ENCODE data around the gene PTPRB.

The PTPRB gene

GRCh38 chr12:70583251-70583650 is 54.0 kb downstream of the PTPRB start:
- H3K27ac ChIP-seq (ENCODE audit: insufficient read depth in 1 of 2, low read depth in 1 of 2, low read length in 2 of 2, poor library complexity in 1 of 2, severe bottlenecking in 2 of 2), result no peak overlapping the region
- ChIA-PET POLR2A (no interaction called here), CTCF (interaction anchor here (1.3 to 3.4 kb wide), 3 partner anchors 137 to 704 kb away, joined by 3 to 15 read pairs (median 11); no protein-coding TSS in a partner anchor)
- H3K4me1 ChIP-seq (ENCODE audit: control extremely low read depth in 1 of 4, control insufficient read depth in 4 of 4, insufficient read depth in 4 of 4, low read length in 3 of 4), result no peaks in the 10 kb centered on the region
- H3K36me3 ChIP-seq (ENCODE audit: control insufficient read depth in 4 of 4, insufficient read depth in 4 of 4, low read length in 3 of 4), result no peaks in the 10 kb centered on the region
- no peak overlapping the region for H3K4me3 ChIP-seq (ENCODE audit: control insufficient read depth in 1 of 7, extremely low read depth in 1 of 7, insufficient read depth in 4 of 7, low read depth in 2 of 7, low read length in 6 of 7)
- H3K9me3 ChIP-seq (ENCODE audit: control extremely low read depth in 1 of 5, control insufficient read depth in 4 of 5, insufficient read depth in 2 of 5, low read depth in 1 of 5, low read length in 4 of 5), result peaks cover 0 to 3% (median 0%) of the 10 kb centered on the region in 5 experiments
- H3K27me3 ChIP-seq (replicated peaks in 2 of 5; ENCODE audit: control insufficient read depth in 4 of 5, insufficient read depth in 5 of 5, low read length in 4 of 5), result no peaks in the 10 kb centered on the region
- no peak for DNase-seq
- WGBS (ENCODE audit: insufficient coverage), result 100% methylated on average over 1 of the region's 2 CpGs

- Histone ChIP-seq H3K36me3 (ENCODE audit: control insufficient read depth in 4 of 4, insufficient read depth in 4 of 4, low read length in 3 of 4) (no peaks in the 10 kb centered on the region), H3K27ac (ENCODE audit: insufficient read depth in 1 of 2, low read depth in 1 of 2, low read length in 2 of 2, poor library complexity in 1 of 2, severe bottlenecking in 2 of 2) (no peak overlapping the region), H3K9me3 (ENCODE audit: control extremely low read depth in 1 of 5, control insufficient read depth in 4 of 5, insufficient read depth in 2 of 5, low read depth in 1 of 5, low read length in 4 of 5) (peaks cover 0 to 3% (median 0%) of the 10 kb centered on the region in 5 experiments), H3K4me1 (ENCODE audit: control extremely low read depth in 1 of 4, control insufficient read depth in 4 of 4, insufficient read depth in 4 of 4, low read length in 3 of 4) (no peaks in the 10 kb centered on the region), H3K27me3 (replicated peaks in 2 of 5; ENCODE audit: control insufficient read depth in 4 of 5, insufficient read depth in 5 of 5, low read length in 4 of 5) (no peaks in the 10 kb centered on the region), H3K4me3 (ENCODE audit: control insufficient read depth in 1 of 7, extremely low read depth in 1 of 7, insufficient read depth in 4 of 7, low read depth in 2 of 7, low read length in 6 of 7) (no peak overlapping the region)
- ChIA-PET CTCF (interaction anchor here (1.0 to 3.4 kb wide), 5 partner anchors 78 to 702 kb away, joined by 3 to 15 read pairs (median 3); no protein-coding TSS in a partner anchor), POLR2A (interaction anchor here (0.6 kb wide), 1 partner anchor 120 kb away, joined by 3 read pairs; no protein-coding TSS in a partner anchor)
- 100% methylated on average over 1 of the region's 1 CpG for WGBS (ENCODE audit: insufficient coverage)
- no peak for DNase-seq
Measured at GRCh38 chr12:70581208-70581607, 56.0 kb downstream of the PTPRB start.

DNA sequence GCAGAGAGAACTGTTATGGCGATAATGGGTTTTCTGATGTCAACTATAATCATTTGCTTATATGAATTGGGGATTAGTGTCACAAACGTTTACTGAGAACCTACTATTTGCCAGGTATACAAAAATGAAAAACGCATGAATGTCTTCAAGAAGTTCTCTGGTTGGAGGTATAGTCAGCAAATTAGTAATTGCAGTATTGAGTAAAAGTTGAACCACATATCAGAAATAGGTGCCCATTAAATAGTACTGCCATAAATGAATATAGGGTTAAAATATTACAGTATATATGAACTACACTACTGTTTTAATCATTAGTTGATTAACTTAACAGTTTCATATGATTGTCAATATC is 60.0 kb downstream of the PTPRB start:
- H3K4me3 ChIP-seq (ENCODE audit: control insufficient read depth in 1 of 7, extremely low read depth in 1 of 7, insufficient read depth in 4 of 7, low read depth in 2 of 7, low read length in 6 of 7), result no peak overlapping the region
- DNase-seq, result no peak
- H3K27me3 ChIP-seq (replicated peaks in 2 of 5; ENCODE audit: control insufficient read depth in 4 of 5, insufficient read depth in 5 of 5, low read length in 4 of 5), result no peaks in the 10 kb centered on the region
- CTCF ChIA-PET, result interaction anchor here (1.0 to 4.5 kb wide), 12 partner anchors 12 to 699 kb away, joined by 3 to 48 read pairs (median 5); no protein-coding TSS in a partner anchor
- H3K4me1 ChIP-seq (ENCODE audit: control extremely low read depth in 1 of 4, control insufficient read depth in 4 of 4, insufficient read depth in 4 of 4, low read length in 3 of 4), result no peaks in the 10 kb centered on the region
- H3K27ac ChIP-seq (ENCODE audit: insufficient read depth in 1 of 2, low read depth in 1 of 2, low read length in 2 of 2, poor library complexity in 1 of 2, severe bottlenecking in 2 of 2), result no peak overlapping the region
- H3K36me3 ChIP-seq (ENCODE audit: control insufficient read depth in 4 of 4, insufficient read depth in 4 of 4, low read length in 3 of 4), result no peaks in the 10 kb centered on the region
- no peaks in the 10 kb centered on the region for H3K9me3 ChIP-seq (ENCODE audit: control extremely low read depth in 1 of 5, control insufficient read depth in 4 of 5, insufficient read depth in 2 of 5, low read depth in 1 of 5, low read length in 4 of 5)
- 59% methylated on average over 3 of the region's 3 CpGs for WGBS (ENCODE audit: insufficient coverage)
- POLR2A ChIA-PET, result no interaction called here

- no peaks in the 10 kb centered on the region for H3K27me3 ChIP-seq (replicated peaks in 2 of 5; ENCODE audit: control insufficient read depth in 4 of 5, insufficient read depth in 5 of 5, low read length in 4 of 5)
- no peak overlapping the region for H3K27ac ChIP-seq (ENCODE audit: insufficient read depth in 1 of 2, low read depth in 1 of 2, low read length in 2 of 2, poor library complexity in 1 of 2, severe bottlenecking in 2 of 2)
- CTCF ChIA-PET, result interaction anchor here (1.0 to 4.5 kb wide), 15 partner anchors 12 to 698 kb away, joined by 3 to 48 read pairs (median 4); no protein-coding TSS in a partner anchor
- no peaks in the 10 kb centered on the region for H3K9me3 ChIP-seq (ENCODE audit: control extremely low read depth in 1 of 5, control insufficient read depth in 4 of 5, insufficient read depth in 2 of 5, low read depth in 1 of 5, low read length in 4 of 5)
- H3K4me3 ChIP-seq (ENCODE audit: control insufficient read depth in 1 of 7, extremely low read depth in 1 of 7, insufficient read depth in 4 of 7, low read depth in 2 of 7, low read length in 6 of 7), result no peak overlapping the region
- no peaks in the 10 kb centered on the region for H3K4me1 ChIP-seq (ENCODE audit: control extremely low read depth in 1 of 4, control insufficient read depth in 4 of 4, insufficient read depth in 4 of 4, low read length in 3 of 4)
- POLR2A ChIA-PET, result no interaction called here
- no peaks in the 10 kb centered on the region for H3K36me3 ChIP-seq (ENCODE audit: control insufficient read depth in 4 of 4, insufficient read depth in 4 of 4, low read length in 3 of 4)
- DNase-seq, result peak; percentile 61 to 68 (median 65)
- 76% methylated on average over 9 of the region's 19 CpGs for WGBS (ENCODE audit: insufficient coverage)
Measured at GRCh38 chr12:70576341-70577282, 60.6 kb downstream of the PTPRB start.

GRCh38 chr12:70571705-70572268 is 65.4 kb downstream of the PTPRB start:
- DNase-seq, result no peak
- Histone ChIP-seq H3K4me3 (ENCODE audit: control insufficient read depth in 1 of 7, extremely low read depth in 1 of 7, insufficient read depth in 4 of 7, low read depth in 2 of 7, low read length in 6 of 7) (no peak overlapping the region), H3K27me3 (replicated peaks in 2 of 5; ENCODE audit: control insufficient read depth in 4 of 5, insufficient read depth in 5 of 5, low read length in 4 of 5) (no peaks in the 10 kb centered on the region), H3K27ac (ENCODE audit: insufficient read depth in 1 of 2, low read depth in 1 of 2, low read length in 2 of 2, poor library complexity in 1 of 2, severe bottlenecking in 2 of 2) (no peak overlapping the region), H3K36me3 (ENCODE audit: control insufficient read depth in 4 of 4, insufficient read depth in 4 of 4, low read length in 3 of 4) (no peaks in the 10 kb centered on the region), H3K4me1 (ENCODE audit: control extremely low read depth in 1 of 4, control insufficient read depth in 4 of 4, insufficient read depth in 4 of 4, low read length in 3 of 4) (no peaks in the 10 kb centered on the region), H3K9me3 (ENCODE audit: control extremely low read depth in 1 of 5, control insufficient read depth in 4 of 5, insufficient read depth in 2 of 5, low read depth in 1 of 5, low read length in 4 of 5) (no peaks in the 10 kb centered on the region)
- 100% methylated on average over 3 of the region's 3 CpGs for WGBS (ENCODE audit: insufficient coverage)
- CTCF ChIA-PET, result interaction anchor here (3.2 kb wide), 1 partner anchor 672 kb away, joined by 13 read pairs; no protein-coding TSS in a partner anchor
- POLR2A ChIA-PET, result no interaction called here

DNA sequence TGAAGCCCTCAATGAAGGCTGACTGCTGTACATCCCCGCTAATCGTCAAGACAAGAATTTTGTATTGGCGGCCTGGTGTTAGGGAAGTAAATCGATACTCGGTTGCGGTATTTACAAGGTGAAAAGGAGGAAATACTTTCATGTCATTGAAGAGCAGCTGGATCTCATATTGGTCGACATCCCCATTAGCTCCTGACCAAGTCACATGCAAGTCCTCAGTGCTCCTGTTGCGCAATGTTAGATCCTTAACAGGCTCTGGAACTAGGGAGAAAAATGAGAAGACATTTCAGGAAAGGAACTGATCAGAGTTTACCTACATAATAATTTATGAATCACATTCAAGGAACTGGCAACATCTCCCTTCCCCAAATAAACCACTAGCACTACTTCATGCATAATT is 66.2 kb downstream of the PTPRB start:
- CTCF ChIA-PET, result interaction anchor here (3.2 kb wide), 1 partner anchor 671 kb away, joined by 13 read pairs; no protein-coding TSS in a partner anchor
- Histone ChIP-seq H3K4me1 (ENCODE audit: control extremely low read depth in 1 of 4, control insufficient read depth in 4 of 4, insufficient read depth in 4 of 4, low read length in 3 of 4) (no peaks in the 10 kb centered on the region), H3K27ac (ENCODE audit: insufficient read depth in 1 of 2, low read depth in 1 of 2, low read length in 2 of 2, poor library complexity in 1 of 2, severe bottlenecking in 2 of 2) (no peak overlapping the region), H3K36me3 (ENCODE audit: control insufficient read depth in 4 of 4, insufficient read depth in 4 of 4, low read length in 3 of 4) (no peaks in the 10 kb centered on the region), H3K4me3 (ENCODE audit: control insufficient read depth in 1 of 7, extremely low read depth in 1 of 7, insufficient read depth in 4 of 7, low read depth in 2 of 7, low read length in 6 of 7) (no peak overlapping the region), H3K27me3 (replicated peaks in 2 of 5; ENCODE audit: control insufficient read depth in 4 of 5, insufficient read depth in 5 of 5, low read length in 4 of 5) (no peaks in the 10 kb centered on the region), H3K9me3 (ENCODE audit: control extremely low read depth in 1 of 5, control insufficient read depth in 4 of 5, insufficient read depth in 2 of 5, low read depth in 1 of 5, low read length in 4 of 5) (no peaks in the 10 kb centered on the region)
- no peak for DNase-seq
- 97% methylated on average over 7 of the region's 8 CpGs for WGBS (ENCODE audit: insufficient coverage)
- POLR2A ChIA-PET, result no interaction called here

DNA sequence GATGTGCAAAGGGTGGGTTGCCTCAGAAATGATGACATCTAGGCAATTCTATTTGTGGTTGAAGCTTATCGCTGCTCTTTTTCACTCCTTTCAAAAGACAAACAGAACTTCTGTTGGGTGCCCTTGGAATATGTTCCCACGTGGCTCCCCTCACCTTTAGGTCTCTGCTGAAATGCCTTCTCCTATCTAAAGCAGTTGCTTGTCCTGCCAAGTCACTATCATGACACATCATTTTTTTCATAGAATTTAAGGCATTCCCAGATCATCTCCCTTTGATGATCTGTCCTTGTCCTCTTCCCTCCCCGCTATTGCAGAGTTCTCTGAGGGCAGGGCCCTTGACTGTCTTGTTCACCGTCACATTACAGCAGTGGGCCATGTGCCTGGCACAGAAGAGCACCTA is 75.7 kb downstream of the PTPRB start:
- Histone ChIP-seq H3K27me3 (replicated peaks in 2 of 5; ENCODE audit: control insufficient read depth in 4 of 5, insufficient read depth in 5 of 5, low read length in 4 of 5) (peaks cover 0 to 5% (median 2%) of the 10 kb centered on the region in 5 experiments), H3K27ac (ENCODE audit: insufficient read depth in 1 of 2, low read depth in 1 of 2, low read length in 2 of 2, poor library complexity in 1 of 2, severe bottlenecking in 2 of 2) (no peak overlapping the region), H3K4me3 (ENCODE audit: control insufficient read depth in 1 of 7, extremely low read depth in 1 of 7, insufficient read depth in 4 of 7, low read depth in 2 of 7, low read length in 6 of 7) (no peak overlapping the region), H3K4me1 (ENCODE audit: control extremely low read depth in 1 of 4, control insufficient read depth in 4 of 4, insufficient read depth in 4 of 4, low read length in 3 of 4) (no peaks in the 10 kb centered on the region), H3K36me3 (ENCODE audit: control insufficient read depth in 4 of 4, insufficient read depth in 4 of 4, low read length in 3 of 4) (no peaks in the 10 kb centered on the region), H3K9me3 (ENCODE audit: control extremely low read depth in 1 of 5, control insufficient read depth in 4 of 5, insufficient read depth in 2 of 5, low read depth in 1 of 5, low read length in 4 of 5) (no peaks in the 10 kb centered on the region)
- POLR2A ChIA-PET, result no interaction called here
- CTCF ChIA-PET, result interaction anchor here (0.6 kb wide), 2 partner anchors 141 to 183 kb away, joined by 3 read pairs; no protein-coding TSS in a partner anchor
- DNase-seq, result no peak
- WGBS (ENCODE audit: insufficient coverage), result 100% methylated on average over 2 of the region's 4 CpGs

All from common myeloid progenitor, CD34-positive (primary cell).